Loucy (cell line): ENCODE results near the gene RTBDN.

Experiments
- CTCF ChIP-seq: fragments of 200-600 bp; sonication (generic); conservative IDR thresholded peaks from 2 replicates; pipeline ENCODE4 v1.5.1; 2014; ENCODE audit warnings: mild to moderate bottlenecking, antibody characterized with exemption, low read length
- EZH2phosphoT487 ChIP-seq: fragments of 200-600 bp; IDR thresholded peaks from 2 replicates; pipeline ENCODE4 v1.6.1; 2018; ENCODE audit warnings: antibody characterized with exemption, mild to moderate bottlenecking, moderate library complexity, borderline replicate concordance

- TF ChIP-seq CTCF (no peak), EZH2phosphoT487 (no peak)
Measured at GRCh38 chr19:12790628-12791344, 43.6 kb downstream of the RTBDN start.
